ENCODE measurements around the gene GID8. TPM values are rescaled to one million over a fixed set of nuclear protein-coding genes. Genes with fewer than 3 reads are reported as not detected.
A peak's percentile ranks its signal among the peaks of the same experiment; 100 is the strongest.

The GID8 gene
- total RNA-seq, 2 donors from 2014 or later: 33.4 to 39.9 TPM

DNA sequence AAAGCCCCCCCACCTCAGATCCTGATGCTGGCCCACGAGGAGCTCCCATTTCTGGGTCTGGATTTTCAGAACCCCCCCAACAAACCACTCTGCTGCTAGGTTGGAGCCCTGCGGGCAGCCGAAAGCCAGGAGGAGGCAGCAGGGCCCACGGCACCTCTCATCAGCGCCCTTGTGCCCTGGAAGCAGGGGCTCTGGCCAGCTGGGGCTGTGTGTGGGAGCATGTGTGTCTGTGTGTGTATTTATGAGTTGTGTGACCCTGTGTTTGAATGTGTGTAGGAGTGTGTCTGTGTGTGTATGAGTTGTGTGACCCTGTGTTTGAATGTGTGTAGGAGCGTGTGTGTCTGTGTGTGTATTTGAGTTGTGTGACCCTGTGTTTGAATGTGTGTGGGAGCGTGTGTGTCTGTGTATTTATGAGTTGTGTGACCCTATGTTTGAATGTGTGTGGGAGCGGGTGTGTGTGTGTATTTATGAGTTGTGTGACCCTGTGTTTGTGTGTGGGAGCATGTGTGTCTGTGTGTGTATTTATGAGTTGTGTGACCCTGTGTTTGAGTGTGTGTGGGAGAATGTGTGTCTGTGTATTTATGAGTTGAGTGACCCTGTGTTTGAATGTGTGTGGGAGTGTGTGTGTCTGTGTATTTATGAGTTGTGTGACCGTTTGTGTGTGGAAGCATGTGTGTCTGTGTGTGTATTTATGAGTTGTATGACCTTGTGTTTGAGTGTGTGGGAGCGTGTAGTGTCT is 33.4 kb downstream of the GID8 start:
- Mint-ChIP-seq H3K27me3 (peaks cover 49% of the 10 kb centered on the region), H3K4me3 (peak overlapping the region; percentile 88), H3K4me1 (peaks cover 20% of the 10 kb centered on the region), H3K36me3 (ENCODE audit: low read depth) (peaks cover 13% of the 10 kb centered on the region), H3K27ac (peak overlapping the region; percentile 86)
- ATAC-seq (no peak), DNase-seq (no peak)
- no peaks in the 10 kb centered on the region for H3K9me3 ChIP-seq (ENCODE audit: control insufficient read depth, low read length, poor library complexity, severe bottlenecking)

DNA sequence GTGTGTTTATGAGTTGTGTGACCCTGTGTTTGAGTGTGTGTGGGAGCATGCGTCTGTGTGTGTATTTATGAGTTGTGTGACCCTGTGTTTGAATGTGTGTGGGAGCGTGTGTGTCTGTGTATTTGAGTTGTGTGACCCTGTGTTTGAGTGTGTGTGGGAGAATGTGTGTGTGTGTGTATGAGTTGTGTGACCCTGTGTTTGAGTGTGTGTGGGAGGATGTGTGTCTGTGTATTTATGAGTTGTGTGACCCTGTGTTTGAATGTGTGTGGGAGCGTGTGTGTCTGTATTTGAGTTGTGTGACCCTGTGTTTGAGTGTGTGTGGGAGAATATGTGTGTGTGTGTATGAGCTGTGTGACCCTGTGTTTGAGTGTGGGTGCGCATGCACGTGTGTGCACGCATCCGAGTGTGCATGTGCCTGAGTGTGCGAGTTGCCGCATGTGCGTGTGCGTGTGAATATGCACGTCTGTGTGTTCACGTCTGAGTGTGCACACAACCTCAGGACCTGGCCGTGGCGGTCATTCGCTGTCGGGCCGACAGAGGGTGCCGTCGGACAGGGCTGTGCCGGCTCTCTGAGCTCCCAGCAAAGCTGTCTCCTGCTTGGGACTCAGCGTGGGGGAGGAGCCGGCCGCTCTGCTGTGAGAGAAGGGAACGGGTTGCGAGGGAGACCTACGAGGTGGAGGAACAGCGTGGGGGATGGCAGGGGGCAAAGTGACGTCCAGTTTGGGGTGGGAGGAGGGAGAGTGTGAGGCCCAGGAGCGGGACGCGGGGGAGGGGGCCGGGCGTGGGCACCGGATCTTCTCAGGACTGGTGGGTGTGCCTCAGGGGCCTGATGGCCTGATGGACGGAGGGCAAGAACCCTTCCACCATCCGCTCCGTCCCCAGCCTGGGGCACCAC is 34.2 kb downstream of the GID8 start:
- H3K27me3 Mint-ChIP-seq: peaks cover 49% of the 10 kb centered on the region
- H3K4me1 Mint-ChIP-seq: peaks cover 20% of the 10 kb centered on the region
- ATAC-seq: peak; percentile 99
- DNase-seq: peak; percentile 70 to 87 (median 72)
- H3K36me3 Mint-ChIP-seq (ENCODE audit: low read depth): peaks cover 13% of the 10 kb centered on the region
- peak overlapping the region; percentile 88 for H3K4me3 Mint-ChIP-seq
- H3K9me3 ChIP-seq (ENCODE audit: control insufficient read depth, low read length, poor library complexity, severe bottlenecking): no peaks in the 10 kb centered on the region
- H3K27ac Mint-ChIP-seq: peak overlapping the region; percentile 86

DNA sequence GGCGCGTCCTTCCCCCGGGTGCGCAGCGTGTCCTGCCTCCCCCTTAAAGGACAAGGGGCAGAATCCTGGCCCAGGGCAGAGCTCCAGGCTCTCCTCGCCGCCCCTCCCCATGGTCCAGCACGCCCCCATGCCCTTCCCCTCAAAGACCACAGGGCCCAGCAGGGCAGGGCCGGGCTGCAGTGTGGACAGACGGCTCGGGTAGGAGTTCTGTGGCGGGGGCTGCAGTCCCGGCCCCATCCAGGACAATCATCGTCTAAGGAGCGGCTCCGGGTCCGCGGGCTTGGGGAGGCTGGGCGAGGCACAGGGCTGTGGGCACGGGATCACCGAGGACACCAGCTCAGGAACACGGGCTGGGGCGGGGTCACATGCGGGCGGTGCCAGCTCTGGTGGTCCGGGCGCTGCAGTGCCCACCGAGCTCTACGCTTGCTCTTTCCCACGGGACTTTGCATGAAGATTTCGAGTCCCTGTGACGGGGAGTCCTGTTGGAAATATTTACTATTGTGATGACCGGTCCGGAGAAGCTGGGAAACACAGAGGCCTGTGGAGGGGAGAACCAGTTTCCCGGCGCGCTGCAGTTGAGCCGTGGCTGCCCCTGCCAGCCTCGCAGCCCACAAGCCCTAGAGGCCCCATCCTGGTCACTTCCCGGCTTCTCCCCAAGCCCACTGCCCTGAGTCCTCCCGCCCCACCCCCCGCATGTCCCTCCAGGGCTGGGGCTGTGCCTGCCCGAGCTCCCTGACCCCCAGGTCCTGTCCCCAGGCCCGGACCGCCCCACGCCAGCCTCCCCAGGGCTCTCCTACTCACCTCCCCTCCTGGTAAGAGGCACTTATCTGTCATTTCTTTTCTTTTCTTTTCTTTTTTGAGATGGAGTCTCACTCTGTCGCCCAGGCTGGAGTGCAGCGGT is 35.1 kb downstream of the GID8 start:
- H3K9me3 ChIP-seq (ENCODE audit: control insufficient read depth, low read length, poor library complexity, severe bottlenecking): no peaks in the 10 kb centered on the region
- H3K27me3 Mint-ChIP-seq: peaks cover 56% of the 10 kb centered on the region
- peaks cover 20% of the 10 kb centered on the region for H3K4me1 Mint-ChIP-seq
- no peak overlapping the region for H3K4me3 Mint-ChIP-seq
- ATAC-seq (no peak), DNase-seq (no peak)
- peaks cover 13% of the 10 kb centered on the region for H3K36me3 Mint-ChIP-seq (ENCODE audit: low read depth)
- H3K27ac Mint-ChIP-seq: peak overlapping the region; percentile 86

DNA sequence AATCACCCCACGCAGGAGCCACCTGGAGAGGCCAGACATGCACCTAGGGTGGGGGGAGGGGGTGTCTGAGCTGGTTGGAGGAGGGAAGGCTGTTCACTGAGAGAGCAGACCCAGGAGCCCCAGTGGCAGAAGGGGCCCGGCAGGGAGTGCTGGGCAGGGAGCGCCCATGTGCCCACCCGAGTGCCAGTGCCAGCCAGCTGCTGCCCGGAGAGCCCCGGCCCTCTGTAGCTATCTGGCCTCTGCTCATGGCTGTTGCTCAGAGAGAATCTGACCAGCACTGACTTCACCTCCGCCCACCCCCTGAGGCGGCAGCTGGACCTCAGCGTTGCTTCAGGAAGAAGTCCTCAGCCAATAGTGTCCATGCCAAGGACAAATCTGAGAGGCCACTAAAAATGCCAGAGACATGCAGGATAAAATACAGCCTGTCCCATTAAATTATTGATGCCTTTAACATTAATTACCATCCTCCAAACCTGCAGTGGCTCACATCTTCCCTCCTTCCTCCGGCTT is 37.4 kb downstream of the GID8 start:
- Mint-ChIP-seq H3K27ac (no peak overlapping the region), H3K36me3 (ENCODE audit: low read depth) (peaks cover 13% of the 10 kb centered on the region)
- no peak for DNase-seq

DNA sequence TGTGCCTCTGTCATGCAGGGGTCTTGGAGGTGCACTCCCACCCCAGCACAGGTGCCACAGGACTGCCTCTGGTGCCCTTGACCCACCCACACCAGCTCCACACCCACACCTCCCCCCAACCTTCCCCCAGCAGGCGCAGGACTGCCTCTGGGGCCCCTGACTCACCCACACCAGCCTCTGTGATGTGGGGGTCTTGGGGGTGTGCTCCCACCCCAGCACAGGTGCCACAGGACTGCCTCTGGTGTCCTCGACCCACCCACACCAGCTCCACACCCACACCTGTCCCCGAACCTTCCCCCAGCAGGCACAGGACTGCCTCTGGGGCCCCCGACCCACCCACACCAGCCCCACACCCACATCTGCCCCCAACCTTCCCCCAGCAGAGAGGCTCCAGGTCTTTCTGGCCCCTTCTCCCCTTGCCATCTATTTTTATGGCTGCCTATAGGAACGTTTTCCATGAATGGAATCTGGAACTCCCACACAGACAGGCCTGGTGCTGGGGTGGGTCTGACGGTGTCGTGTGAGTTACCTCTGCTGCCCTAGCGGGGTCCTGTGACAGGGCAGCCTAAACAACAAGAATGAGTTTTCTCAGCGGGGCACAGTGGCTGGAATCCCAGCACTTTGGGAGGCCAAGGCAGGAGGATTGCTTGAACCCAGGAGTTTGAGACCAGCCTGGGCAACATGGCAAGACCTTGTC is 38.0 kb downstream of the GID8 start:
- DNase-seq: no peak
- peak overlapping the region; percentile 9 for H3K4me3 Mint-ChIP-seq

More for the DNA sequence above, 37.4 kb downstream of the GID8 start:
- Mint-ChIP-seq H3K27me3 (peaks cover 70% of the 10 kb centered on the region), H3K4me1 (peaks cover 26% of the 10 kb centered on the region), H3K4me3 (no peak overlapping the region)
- ATAC-seq: no peak
- H3K9me3 ChIP-seq (ENCODE audit: control insufficient read depth, low read length, poor library complexity, severe bottlenecking): no peaks in the 10 kb centered on the region

DNA sequence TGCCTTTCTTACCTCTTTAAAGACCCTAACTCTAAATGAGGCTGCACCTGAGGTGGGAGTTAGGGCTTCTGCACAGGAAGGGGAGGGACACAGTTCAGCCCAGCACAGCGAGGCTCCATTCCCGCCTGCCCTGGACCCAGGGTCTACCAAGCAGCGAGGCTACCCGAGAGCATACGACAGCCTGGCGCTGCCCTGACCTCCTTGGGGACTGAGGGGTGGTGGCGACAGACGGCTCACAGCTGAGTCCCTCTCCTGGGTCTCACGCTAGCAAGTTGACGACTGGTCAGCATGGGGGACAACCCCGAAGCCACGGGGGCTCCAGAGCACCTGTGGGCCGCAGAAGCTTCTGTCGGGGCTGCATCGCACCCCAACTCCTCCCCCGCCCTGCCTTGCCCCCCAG is 38.9 kb downstream of the GID8 start:
- H3K27ac Mint-ChIP-seq: peak overlapping the region; percentile 83
- H3K9me3 ChIP-seq (ENCODE audit: control insufficient read depth, low read length, poor library complexity, severe bottlenecking): no peaks in the 10 kb centered on the region
- no peak overlapping the region for H3K4me3 Mint-ChIP-seq
- peaks cover 23% of the 10 kb centered on the region for H3K4me1 Mint-ChIP-seq
- DNase-seq (no peak), ATAC-seq (no peak)
- peaks cover 6% of the 10 kb centered on the region for H3K36me3 Mint-ChIP-seq (ENCODE audit: low read depth)
- H3K27me3 Mint-ChIP-seq: peaks cover 69% of the 10 kb centered on the region

More for the DNA sequence above, 38.0 kb downstream of the GID8 start:
- no peaks in the 10 kb centered on the region for H3K9me3 ChIP-seq (ENCODE audit: control insufficient read depth, low read length, poor library complexity, severe bottlenecking)
- H3K27me3 Mint-ChIP-seq: peaks cover 72% of the 10 kb centered on the region
- H3K27ac Mint-ChIP-seq: peak overlapping the region; percentile 14
- ATAC-seq: no peak
- peaks cover 26% of the 10 kb centered on the region for H3K4me1 Mint-ChIP-seq
- peaks cover 13% of the 10 kb centered on the region for H3K36me3 Mint-ChIP-seq (ENCODE audit: low read depth)

DNA sequence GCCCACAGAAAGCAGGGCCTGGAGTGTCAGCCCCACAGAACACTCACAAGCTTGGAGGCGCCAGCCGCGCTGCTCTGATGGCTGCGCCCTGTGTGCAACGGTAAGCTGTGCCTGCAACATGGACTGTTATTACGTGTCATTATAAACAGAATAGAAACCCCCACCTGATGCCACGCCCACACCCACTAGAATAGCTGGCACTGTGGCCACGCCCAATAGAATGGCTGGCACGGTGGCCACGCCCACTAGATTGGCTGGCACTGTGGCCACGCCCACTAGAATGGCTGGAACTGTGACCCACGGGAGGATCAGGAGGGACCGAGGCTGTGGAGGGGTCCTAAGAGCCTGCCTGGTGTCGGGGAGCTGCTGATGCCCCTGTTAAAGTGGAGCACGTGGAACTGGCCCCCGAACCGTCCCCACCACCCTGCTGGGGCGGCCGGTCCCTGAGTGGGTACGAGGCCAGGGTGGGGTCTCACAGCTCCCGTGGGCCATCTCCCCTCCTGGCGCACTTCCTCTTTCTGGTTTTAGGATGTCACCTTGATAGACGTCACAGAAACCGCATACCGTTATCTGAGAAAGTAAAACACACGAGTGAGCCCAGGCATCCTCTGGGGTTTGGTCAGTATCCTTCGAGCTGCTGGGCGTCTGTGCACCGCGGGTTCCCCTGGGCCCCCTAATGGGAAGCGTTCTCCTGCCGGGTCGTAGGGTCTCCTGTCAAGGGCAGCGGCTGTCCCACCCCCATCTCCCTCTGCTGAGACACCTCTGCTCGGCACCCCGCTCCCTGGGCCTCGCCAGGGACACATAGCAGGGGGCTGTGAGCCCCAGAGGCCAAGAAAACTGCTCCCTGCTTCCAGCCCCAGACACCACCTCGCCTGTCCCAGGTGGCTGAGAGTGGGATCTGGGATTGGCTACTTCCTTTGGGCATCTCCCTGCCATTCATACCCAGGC is 39.9 kb downstream of the GID8 start:
- Mint-ChIP-seq H3K4me1 (peaks cover 17% of the 10 kb centered on the region), H3K27ac (peak overlapping the region; percentile 83), H3K36me3 (ENCODE audit: low read depth) (no peaks in the 10 kb centered on the region), H3K27me3 (peaks cover 65% of the 10 kb centered on the region), H3K4me3 (peak overlapping the region; percentile 84)
- ATAC-seq (peak; percentile 87), DNase-seq (peak; percentile 75 to 84 (median 80))
- no peaks in the 10 kb centered on the region for H3K9me3 ChIP-seq (ENCODE audit: control insufficient read depth, low read length, poor library complexity, severe bottlenecking)

DNA sequence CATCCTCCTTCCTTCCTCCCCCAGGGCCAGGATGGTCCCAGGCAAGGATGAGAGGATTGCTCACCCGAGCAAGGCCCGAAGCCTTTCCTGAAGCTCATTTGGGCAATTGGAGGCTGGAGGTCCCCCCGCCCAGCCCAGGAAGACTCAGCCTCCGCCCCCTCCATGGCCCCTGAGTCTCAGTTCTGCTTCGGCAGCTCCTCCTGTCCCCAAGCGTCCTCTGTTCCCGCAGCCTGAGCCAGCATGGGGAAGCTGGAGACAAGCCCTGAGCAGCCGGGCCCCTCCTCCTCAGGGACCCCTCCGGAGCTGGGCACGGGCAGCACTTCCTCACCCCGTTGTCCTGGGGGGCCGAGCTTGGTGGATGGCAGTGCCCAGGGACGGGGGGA is 40.6 kb downstream of the GID8 start:
- Mint-ChIP-seq H3K4me3 (peak overlapping the region; percentile 84), H3K27me3 (peaks cover 67% of the 10 kb centered on the region), H3K36me3 (ENCODE audit: low read depth) (no peaks in the 10 kb centered on the region), H3K27ac (peak overlapping the region; percentile 83), H3K4me1 (peaks cover 18% of the 10 kb centered on the region)
- H3K9me3 ChIP-seq (ENCODE audit: control insufficient read depth, low read length, poor library complexity, severe bottlenecking): no peaks in the 10 kb centered on the region
- DNase-seq (no peak), ATAC-seq (no peak)

DNA sequence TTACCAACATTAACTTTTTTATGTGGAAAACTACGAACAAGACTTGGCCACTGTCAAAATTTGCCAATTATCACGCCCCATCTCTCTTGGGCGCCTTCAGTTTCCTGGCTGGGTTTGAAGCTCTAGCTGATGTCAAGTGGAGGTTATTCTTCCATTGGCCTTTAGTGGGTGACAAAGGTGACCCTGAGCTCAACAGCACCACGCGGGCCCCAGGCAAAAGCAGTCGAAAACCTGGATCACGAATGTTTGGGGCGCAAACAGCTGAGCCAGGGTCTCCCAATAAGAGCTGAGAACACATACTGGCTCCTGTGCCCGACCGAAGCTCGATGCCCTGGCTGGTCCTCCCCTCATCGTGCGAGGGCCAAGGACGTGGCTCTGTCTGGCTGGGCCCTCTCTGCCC is 41.4 kb downstream of the GID8 start:
- H3K27ac Mint-ChIP-seq: peak overlapping the region; percentile 14
- H3K36me3 Mint-ChIP-seq (ENCODE audit: low read depth): no peaks in the 10 kb centered on the region
- no peaks in the 10 kb centered on the region for H3K9me3 ChIP-seq (ENCODE audit: control insufficient read depth, low read length, poor library complexity, severe bottlenecking)
- H3K27me3 Mint-ChIP-seq: peaks cover 64% of the 10 kb centered on the region
- no peak for DNase-seq
- H3K4me3 Mint-ChIP-seq: peak overlapping the region; percentile 25
- H3K4me1 Mint-ChIP-seq: peaks cover 17% of the 10 kb centered on the region
- ATAC-seq: no peak

DNA sequence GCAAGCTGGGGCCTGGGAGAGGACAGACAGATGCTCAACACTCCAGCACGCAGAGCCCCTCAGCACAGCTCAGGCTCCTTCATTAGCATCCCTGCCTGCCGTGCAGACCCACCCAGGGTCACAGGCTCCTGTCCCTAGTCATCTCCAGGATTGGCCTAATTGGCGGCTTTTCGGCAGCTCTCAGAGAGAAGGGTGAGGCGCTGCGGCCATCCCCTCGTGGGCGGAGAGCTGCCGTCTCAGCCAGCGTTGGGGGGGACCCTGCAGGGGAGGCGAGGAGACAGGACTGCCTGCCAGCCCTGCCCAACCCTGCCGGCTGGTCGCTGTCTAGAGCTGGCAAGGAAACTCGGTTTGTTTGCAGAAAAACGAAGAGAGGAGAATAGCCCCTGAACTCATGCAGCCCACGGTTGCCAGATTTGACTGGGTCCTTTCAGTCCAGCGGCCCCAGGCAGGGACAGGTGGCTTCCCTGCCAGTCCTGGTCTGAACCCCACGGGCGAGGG is 42.0 kb downstream of the GID8 start:
- H3K27ac Mint-ChIP-seq: peak overlapping the region; percentile 14
- H3K27me3 Mint-ChIP-seq: peaks cover 64% of the 10 kb centered on the region
- DNase-seq: no peak
- ATAC-seq: no peak
- H3K4me1 Mint-ChIP-seq: peaks cover 15% of the 10 kb centered on the region
- no peaks in the 10 kb centered on the region for H3K9me3 ChIP-seq (ENCODE audit: control insufficient read depth, low read length, poor library complexity, severe bottlenecking)
- H3K4me3 Mint-ChIP-seq: no peak overlapping the region
- H3K36me3 Mint-ChIP-seq (ENCODE audit: low read depth): no peaks in the 10 kb centered on the region

DNA sequence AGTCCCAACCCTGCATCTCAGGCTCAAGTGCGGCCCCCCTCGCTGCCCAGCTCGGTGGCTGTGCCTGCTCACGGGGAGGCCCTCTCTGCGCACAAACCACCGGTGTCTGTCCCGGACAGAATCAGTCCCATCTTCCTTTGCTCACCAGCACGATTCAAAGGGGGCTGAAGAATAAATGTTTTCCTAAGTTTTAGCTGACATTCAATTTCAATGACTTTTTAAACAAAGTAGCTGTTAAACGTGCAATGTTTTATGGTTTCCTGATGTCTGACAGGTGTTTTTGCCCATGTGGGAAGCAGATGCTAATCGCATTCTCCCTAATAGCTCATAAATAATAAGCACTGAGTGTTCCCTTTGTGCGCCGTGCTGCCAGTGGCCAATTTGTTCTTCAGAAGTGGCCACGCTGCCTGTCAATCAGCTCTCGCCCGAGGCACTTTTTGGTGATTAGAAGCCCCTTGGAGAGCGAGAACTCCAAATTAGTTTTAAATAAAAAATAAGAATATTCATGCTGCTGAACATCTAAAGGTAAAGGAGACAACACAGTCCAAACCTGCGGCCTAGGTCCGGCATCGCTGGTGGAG is 42.5 kb downstream of the GID8 start:
- DNase-seq (no peak), ATAC-seq (no peak)
- Mint-ChIP-seq H3K27ac (no peak overlapping the region), H3K36me3 (ENCODE audit: low read depth) (no peaks in the 10 kb centered on the region), H3K27me3 (peaks cover 64% of the 10 kb centered on the region), H3K4me1 (peaks cover 15% of the 10 kb centered on the region), H3K4me3 (no peak overlapping the region)
- H3K9me3 ChIP-seq (ENCODE audit: control insufficient read depth, low read length, poor library complexity, severe bottlenecking): no peaks in the 10 kb centered on the region
